HG03520 (cell line): Measurements from ENCODE around the gene PTPN23.
"Not testable (repeated sequence)": the region's sequence is repeated elsewhere in the genome, so short reads cannot be mapped to it uniquely, and the experiment has no call there.

Experiments
- ATAC-seq: cut with Tn5 transposase; IDR thresholded peaks from one replicate; pipeline ENCODE4 v1.9.1; 2021; ENCODE audit warnings: mild to moderate bottlenecking, moderate library complexity; ENCODE audit not compliant: unreplicated experiment

The PTPN23 gene

GRCh38 chr3:47380601-47381316, at the start of gene PTPN23:
PTPN23 (plus strand) TSS chr3:47381021; CDS start chr3:47381097, 76 bp downstream.
- ATAC-seq: peak; percentile 76

DNA sequence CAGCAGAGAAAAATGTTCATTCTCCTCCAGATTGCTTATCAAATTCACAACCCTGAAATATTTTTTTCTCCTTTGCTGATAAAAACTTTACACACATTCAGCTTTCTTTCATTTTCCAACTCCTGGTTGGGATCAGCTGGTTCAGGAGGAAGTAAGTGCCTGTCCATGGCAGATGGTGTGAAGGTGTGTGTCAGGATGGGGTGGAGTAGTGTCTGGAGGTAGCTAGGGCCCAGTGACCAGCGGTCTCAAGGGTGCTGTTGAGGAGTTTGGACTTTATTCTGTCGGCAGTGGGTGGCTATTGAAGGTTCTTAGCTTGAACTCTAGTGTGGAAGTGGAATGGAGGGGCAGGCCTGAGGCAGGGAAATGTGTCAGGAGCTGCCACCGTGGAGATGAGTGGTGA, 46.9 kb upstream of the PTPN23 start:
- ATAC-seq: no peak

- ATAC-seq: no peak
These were observed 43.2 kb upstream of the PTPN23 start for GRCh38 chr3:47337656-47338055.

DNA sequence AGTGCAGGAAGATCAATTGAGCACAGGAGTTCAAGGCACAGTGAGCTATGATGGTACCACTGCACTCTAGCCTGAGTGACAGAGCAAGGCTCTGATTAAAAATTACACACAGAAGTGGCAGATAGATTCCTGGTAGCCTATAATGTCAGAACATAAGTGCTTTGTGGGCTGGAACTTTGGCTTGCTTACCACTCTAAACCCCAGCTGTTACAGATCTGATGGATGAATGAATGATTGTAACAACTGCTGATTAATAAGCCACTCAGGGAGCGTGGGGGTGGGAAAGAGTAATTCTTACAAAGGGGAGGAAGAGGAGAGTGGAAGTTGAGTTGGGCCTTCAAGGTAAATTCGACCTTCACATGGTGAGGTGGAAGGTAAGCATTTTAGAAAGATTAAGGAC, 40.9 kb upstream of the PTPN23 start:
- ATAC-seq: no peak

GRCh38 chr3:47340866-47341265, 40.0 kb upstream of the PTPN23 start:
- no peak for ATAC-seq

GRCh38 chr3:47342151-47342550, 38.7 kb upstream of the PTPN23 start:
- no peak for ATAC-seq

DNA sequence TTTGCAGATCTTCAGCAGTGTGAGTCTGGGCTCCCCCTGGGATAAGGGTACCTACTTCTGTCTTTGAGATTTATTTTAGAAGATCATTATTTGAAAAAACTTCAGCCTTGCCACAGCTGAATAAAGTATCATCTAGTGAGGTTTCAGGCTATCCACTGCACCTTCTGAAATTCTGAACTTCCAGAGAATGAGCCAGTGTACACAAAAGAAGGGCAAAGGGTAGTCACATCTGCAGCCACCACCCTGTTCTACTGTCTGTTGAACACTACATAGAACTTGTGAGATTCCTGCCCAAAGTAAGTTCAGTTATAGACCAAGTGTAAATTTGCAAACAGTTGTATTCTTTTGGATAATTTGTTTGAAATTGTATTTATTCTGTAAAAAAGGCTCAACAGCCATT, 38.0 kb upstream of the PTPN23 start:
- no peak for ATAC-seq

GRCh38 chr3:47343471-47343971, 37.3 kb upstream of the PTPN23 start:
- ATAC-seq: no peak

GRCh38 chr3:47344971-47345370, 35.9 kb upstream of the PTPN23 start:
- ATAC-seq: no peak

DNA sequence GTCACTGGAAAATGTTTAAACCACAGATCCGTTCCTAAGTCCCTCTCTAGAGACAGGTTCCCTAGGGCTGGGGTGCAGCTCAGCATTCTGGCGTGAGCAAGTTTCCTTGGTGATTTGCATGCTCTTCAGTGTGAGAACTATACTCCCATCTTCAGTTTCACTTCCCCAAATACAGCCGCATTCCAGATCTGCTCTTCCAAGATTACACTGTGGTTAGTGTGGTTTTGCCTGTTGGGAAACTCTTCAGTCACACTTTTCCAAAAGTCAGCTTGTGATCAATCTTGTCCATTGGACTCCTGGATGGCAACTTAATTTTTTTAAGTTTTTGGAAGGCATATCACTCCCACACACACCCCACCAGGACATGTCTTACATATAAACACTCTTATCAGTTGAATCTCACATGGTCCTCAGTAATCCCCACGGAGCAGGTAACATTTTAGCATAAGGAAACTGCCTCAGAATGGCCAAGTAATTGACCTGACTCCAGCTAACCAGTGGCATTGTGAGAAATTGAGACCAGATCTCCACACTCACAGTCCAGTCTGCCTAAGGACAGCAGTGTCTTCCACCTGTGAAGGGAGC, 33.5 kb upstream of the PTPN23 start:
- no peak for ATAC-seq

GRCh38 chr3:47348411-47349154, 32.2 kb upstream of the PTPN23 start:
- no peak for ATAC-seq

DNA sequence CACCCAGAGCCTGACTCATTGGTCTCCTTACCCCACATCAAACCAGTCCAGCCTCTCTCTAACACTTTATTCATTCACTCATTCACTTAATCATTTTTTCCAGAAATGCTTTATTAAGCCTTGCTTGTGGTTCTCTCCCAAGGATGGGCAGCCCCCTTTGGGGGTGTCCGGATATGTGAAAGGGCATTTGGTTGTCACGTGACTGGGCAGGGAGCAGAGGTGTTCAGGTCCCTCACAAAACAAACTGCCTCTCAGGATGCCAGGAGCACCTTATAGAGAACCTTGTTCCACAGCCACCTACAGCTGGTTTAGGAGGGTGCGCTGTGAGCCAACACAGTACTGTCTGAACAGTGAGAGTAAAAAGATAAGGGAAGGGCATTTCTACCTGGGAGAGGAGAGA, 25.8 kb upstream of the PTPN23 start:
- no peak for ATAC-seq

GRCh38 chr3:47356201-47356600, 24.6 kb upstream of the PTPN23 start:
- no peak for ATAC-seq

- ATAC-seq: no peak
These were observed 21.5 kb upstream of the PTPN23 start for GRCh38 chr3:47359323-47359722.

DNA sequence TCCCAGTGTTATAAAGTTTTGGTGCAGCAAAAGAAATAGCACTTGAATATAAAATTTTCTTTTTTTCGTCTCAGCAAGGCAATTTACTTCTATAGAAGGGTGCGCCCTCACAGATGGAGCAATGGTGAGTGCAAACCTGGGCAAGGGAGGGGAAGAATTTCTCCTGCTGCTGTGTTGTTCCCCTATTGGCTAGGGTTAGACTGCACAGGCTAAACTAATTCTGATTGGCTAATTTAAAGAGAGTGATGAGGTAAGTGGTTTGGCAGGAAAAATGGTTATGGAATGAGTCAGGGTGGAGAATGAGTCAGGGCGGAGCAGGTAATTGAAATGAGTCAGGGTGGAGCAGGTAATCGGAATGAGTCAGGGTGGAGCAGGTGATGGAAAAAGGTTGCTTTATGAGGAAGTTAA, 20.7 kb upstream of the PTPN23 start:
- ATAC-seq: not testable (repeated sequence)

GRCh38 chr3:47362701-47363100, 18.1 kb upstream of the PTPN23 start:
- no peak for ATAC-seq

GRCh38 chr3:47365213-47366153, 15.3 kb upstream of the PTPN23 start:
- ATAC-seq: no peak

GRCh38 chr3:47366833-47367232, 14.0 kb upstream of the PTPN23 start:
- ATAC-seq: no peak

DNA sequence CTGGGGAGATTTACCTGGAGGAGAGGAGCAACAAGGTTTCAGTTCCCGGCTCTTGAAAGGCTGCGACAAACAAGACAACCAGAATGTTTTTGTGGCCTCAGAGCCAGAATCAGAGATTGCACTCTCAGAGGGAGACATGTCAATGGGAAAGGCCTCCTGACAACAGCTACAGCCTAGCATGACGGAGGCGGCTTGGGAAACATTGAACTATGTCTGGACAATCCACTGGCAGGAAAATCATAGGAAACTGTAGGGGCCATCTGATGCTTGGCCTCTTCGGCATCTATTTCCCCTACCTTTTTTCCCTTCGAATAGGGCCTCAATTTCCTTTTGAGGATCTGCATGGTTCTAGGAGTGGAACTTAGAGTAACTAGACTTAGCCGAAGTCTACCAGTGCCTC, 13.2 kb upstream of the PTPN23 start:
- ATAC-seq: no peak

DNA sequence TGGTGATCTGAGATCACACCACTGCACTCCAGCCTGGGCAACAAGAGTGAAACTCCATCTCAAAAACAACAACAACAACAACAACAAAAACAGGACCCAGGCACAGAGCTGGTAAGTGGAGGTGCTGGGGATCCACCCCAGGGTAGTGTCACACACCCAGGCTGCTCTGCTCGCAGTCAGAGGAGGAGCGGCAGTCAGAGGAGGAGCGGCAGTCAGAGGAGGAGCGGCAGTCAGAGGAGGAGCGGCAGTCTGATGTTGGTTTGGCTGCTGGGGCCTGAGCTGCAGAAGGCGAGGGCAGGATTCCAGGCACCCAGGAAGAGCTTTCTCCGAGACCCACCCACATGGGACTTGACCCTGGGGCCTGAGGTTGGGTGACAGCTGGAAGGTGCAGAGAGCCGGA, 10.8 kb upstream of the PTPN23 start:
- ATAC-seq: not testable (repeated sequence)
